IMR-90 (cell line): ENCODE data around the gene LMOD2. TPM values are rescaled to one million over a fixed set of nuclear protein-coding genes. Genes with fewer than 3 reads are reported as not detected.

Source experiments
- ATAC-seq: fragments of 200-7000 bp; cut with Tn5 transposase; 2 replicates; pipeline ENCODE4 v1.9.1; 2020; ENCODE audit warnings: low read depth, mild to moderate bottlenecking, moderate library complexity
- BruUV-seq: library from RNA; stranded (reverse); fragments of 400-500 nt; replicated peaks from 2 replicates; lab custom pipeline; 2021; lab: Mats Ljungman, UMichigan
- CTCF ChIA-PET: fragments of 300-600 bp; formaldehyde crosslinking; extraction: SDS; loops from one replicate; lab custom pipeline; 2021; ENCODE audit warnings: antibody characterized with exemption; lab: Yijun Ruan, JAX
- POLR2A ChIA-PET: fragments of 300-600 bp; sonication (Branson Sonifier 250); formaldehyde crosslinking; loops from one replicate; lab custom pipeline; 2022; ENCODE audit warnings: antibody characterized with exemption; ENCODE audit not compliant: unreplicated experiment; lab: Charles Lee
- DNase-seq: peaks from one replicate; pipeline ENCODE4 v3.0.0; 2013
- H2AFZ ChIP-seq: replicated peaks from 2 replicates; pipeline ENCODE3; 2013; ENCODE audit warnings: low read length, mild to moderate bottlenecking; ENCODE audit not compliant: poor library complexity
- H2AK5ac ChIP-seq: 2 replicates; pipeline ENCODE4 v1.6.1; 2013; ENCODE audit warnings: low read depth, low read length, inconsistent platforms
- H2AK9ac ChIP-seq: replicated peaks from 2 replicates; pipeline ENCODE3; 2013; ENCODE audit warnings: mild to moderate bottlenecking, low read depth, low read length, moderate library complexity; ENCODE audit not compliant: poor library complexity
- H2BK120ac ChIP-seq: 2 replicates; pipeline ENCODE4 v1.6.1; 2013; ENCODE audit warnings: low read depth, low read length, inconsistent platforms
- H2BK15ac ChIP-seq: 3 replicates; pipeline ENCODE4 v1.6.1; 2013; ENCODE audit warnings: low read depth, low read length, inconsistent platforms
- H2BK20ac ChIP-seq: 2 replicates; pipeline ENCODE4 v1.6.1; 2013; ENCODE audit warnings: low read depth, mild to moderate bottlenecking, inconsistent platforms, low read length, moderate library complexity
- H2BK5ac ChIP-seq: 2 replicates; pipeline ENCODE4 v1.6.1; 2013; ENCODE audit warnings: mild to moderate bottlenecking, low read depth, low read length, inconsistent platforms; ENCODE audit not compliant: poor library complexity, severe bottlenecking
- H3K14ac ChIP-seq: replicated peaks from 2 replicates; pipeline ENCODE4 v1.6.1; 2013; ENCODE audit warnings: low read depth, low read length, inconsistent platforms
- H3K18ac ChIP-seq: 2 replicates; pipeline ENCODE4 v1.6.1; 2013; ENCODE audit warnings: low read depth, low read length, control low read depth
- H3K23ac ChIP-seq: 2 replicates; pipeline ENCODE4 v1.6.1; 2013; ENCODE audit warnings: low read depth, low read length, inconsistent platforms
- H3K27ac ChIP-seq: 2 replicates; pipeline ENCODE4 v1.5.1; 2013; ENCODE audit warnings: mild to moderate bottlenecking, control low read depth, low read length; ENCODE audit not compliant: insufficient read depth
- H3K27me3 ChIP-seq: 2 replicates; pipeline ENCODE4 v1.6.1; 2013; ENCODE audit warnings: low read length; ENCODE audit not compliant: control insufficient read depth, insufficient read depth
- H3K36me3 ChIP-seq: 2 replicates; pipeline ENCODE4 v1.6.1; 2013; ENCODE audit warnings: low read length, mixed read lengths; ENCODE audit not compliant: control insufficient read depth, insufficient read depth
- H3K4ac ChIP-seq: 2 replicates; pipeline ENCODE4 v1.6.1; 2013; ENCODE audit warnings: low read depth, low read length, inconsistent platforms
- H3K4me1 ChIP-seq: 2 replicates; pipeline ENCODE4 v1.6.1; 2013; ENCODE audit warnings: low read length, mixed read lengths; ENCODE audit not compliant: control insufficient read depth, insufficient read depth
- H3K4me2 ChIP-seq: 2 replicates; pipeline ENCODE4 v1.6.1; 2013; ENCODE audit warnings: low read depth, mild to moderate bottlenecking, control low read depth, low read length, moderate library complexity
- H3K4me3 ChIP-seq: 2 replicates; pipeline ENCODE4 v1.5.1; 2013; ENCODE audit warnings: low read depth, mild to moderate bottlenecking, control low read depth, low read length, moderate library complexity; ENCODE audit not compliant: insufficient read depth
- H3K56ac ChIP-seq: 2 replicates; pipeline ENCODE4 v1.6.1; 2013; ENCODE audit warnings: low read length, inconsistent platforms; ENCODE audit not compliant: insufficient read depth; ENCODE audit errors: extremely low read depth
- H3K79me1 ChIP-seq, 2 experiments: 2 replicates each; pipeline ENCODE4 v1.6.1; 2013; ENCODE audit warnings: low read length in 2 of 2, inconsistent platforms in 1 of 2, low read depth in 1 of 2
- H3K9ac ChIP-seq: 2 replicates; pipeline ENCODE4 v1.6.1; 2013; ENCODE audit warnings: low read depth, low read length, control low read depth
- H3K9me1 ChIP-seq: 2 replicates; pipeline ENCODE4 v1.6.1; 2013; ENCODE audit warnings: low read length, inconsistent platforms; ENCODE audit not compliant: insufficient read depth
- H3K9me3 ChIP-seq: 2 replicates; pipeline ENCODE4 v1.6.1; 2013; ENCODE audit warnings: low read length; ENCODE audit not compliant: control insufficient read depth, insufficient read depth
- H4K20me1 ChIP-seq: 2 replicates; pipeline ENCODE4 v1.6.1; 2013; ENCODE audit warnings: low read length, inconsistent platforms; ENCODE audit not compliant: insufficient read depth
- H4K5ac ChIP-seq: 2 replicates; pipeline ENCODE4 v1.6.1; 2013; ENCODE audit warnings: mild to moderate bottlenecking, low read depth, low read length, control low read depth
- H4K8ac ChIP-seq, 2 experiments: 2 replicates each; pipeline ENCODE4 v1.6.1; 2013; ENCODE audit warnings: low read depth in 2 of 2, low read length in 2 of 2, control low read depth in 1 of 2, inconsistent platforms in 1 of 2
- H4K91ac ChIP-seq: 2 replicates; pipeline ENCODE4 v1.6.1; 2013; ENCODE audit warnings: low read depth, low read length, inconsistent platforms; ENCODE audit not compliant: insufficient read depth
- BHLHE40 ChIP-seq: fragments of 150-350 bp; IDR thresholded peaks from 2 replicates; pipeline ENCODE4 v1.6.1; 2016; ENCODE audit warnings: mild to moderate bottlenecking, low read depth, low read length
- FOS ChIP-seq: fragments of 150-350 bp; IDR thresholded peaks from 2 replicates; pipeline ENCODE4 v1.6.1; 2016; ENCODE audit warnings: low read depth, low read length
- MAZ ChIP-seq: IDR thresholded peaks from 2 replicates; pipeline ENCODE4 v1.6.1; 2012; ENCODE audit warnings: low read depth, mild to moderate bottlenecking, low read length, improper control_type of control experiment, moderate library complexity, borderline replicate concordance
- MXI1 ChIP-seq: IDR thresholded peaks from 2 replicates; pipeline ENCODE4 v1.6.1; 2012; ENCODE audit warnings: low read depth, mild to moderate bottlenecking, low read length, moderate library complexity, borderline replicate concordance
- RAD21 ChIP-seq: IDR thresholded peaks from 2 replicates; pipeline ENCODE4 v1.6.1; 2012; ENCODE audit warnings: low read length, improper control_type of control experiment
- RCOR1 ChIP-seq: IDR thresholded peaks from 2 replicates; pipeline ENCODE4 v1.6.1; 2012; ENCODE audit warnings: mild to moderate bottlenecking, low read length, improper control_type of control experiment; ENCODE audit not compliant: insufficient replicate concordance
- RFX5 ChIP-seq: IDR thresholded peaks from 2 replicates; pipeline ENCODE4 v1.8.0; 2012; ENCODE audit warnings: low read depth, mild to moderate bottlenecking, low read length, moderate library complexity
- WGBS, 2 experiments: methylation state at CpG; one replicate each; pipeline versions ENCODE4 v1.1.5 to v1.1.7; 2013; ENCODE audit warnings: missing lambda C conversion rate in 2 of 2; ENCODE audit not compliant: insufficient read length in 1 of 2; ENCODE audit errors: extremely low coverage in 2 of 2; 5-methylcytosine and 5-hydroxymethylcytosine counted together
- dilution Hi-C: fragments of 300-500 bp; cut with HindIII; formaldehyde crosslinking; loops from one replicate; pipeline ENCODE4 v1.14.3; 2018; ENCODE audit warnings: low sequenced_read_pairs; ENCODE audit not compliant: unreplicated experiment
- in situ Hi-C: fragments of 300-500 bp; cut with MboI; formaldehyde crosslinking; loops from 3 replicates; pipeline ENCODE4 v1.14.3; 2019; ENCODE audit warnings: low sequenced_read_pairs, inconsistent platforms, mixed read lengths
- intact Hi-C: fragments of 100-400 bp; cut with micrococcal nuclease; formaldehyde crosslinking; loops from 2 replicates; pipeline ENCODE4 v1.10.0; 2022
- polyA plus RNA-seq, 3 experiments: library from polyadenylated mRNA; depleted of rRNA; stranded (reverse); fragments of >200 nt; gene quantifications; 2 replicates each; pipeline ENCODE4 v1.2.3, GENCODE V29; 2012; ENCODE audit warnings: low replicate concordance in 1 of 3
- total RNA-seq: library from RNA; depleted of rRNA; stranded (reverse); fragments of >200 nt; gene quantifications from 2 replicates; pipeline ENCODE4 v1.2.3, GENCODE V29; 2012
- TF ChIP-seq, protein P1 (sequence below): conservative IDR thresholded peaks from 2 replicates; pipeline ENCODE4 v1.5.1; 2012; ENCODE audit warnings: mild to moderate bottlenecking, low read depth, low read length, improper control_type of control experiment
- TF ChIP-seq, protein P2 (sequence below): fragments of 150-350 bp; IDR thresholded peaks from 2 replicates; pipeline ENCODE4 v1.6.1; 2016; ENCODE audit warnings: low read depth, mild to moderate bottlenecking, low read length, moderate library complexity, borderline replicate concordance

The LMOD2 gene
- total and polyA plus RNA-seq, 2 of the 4 experiments (the other 2 are of a cell fraction), result not detected

DNA sequence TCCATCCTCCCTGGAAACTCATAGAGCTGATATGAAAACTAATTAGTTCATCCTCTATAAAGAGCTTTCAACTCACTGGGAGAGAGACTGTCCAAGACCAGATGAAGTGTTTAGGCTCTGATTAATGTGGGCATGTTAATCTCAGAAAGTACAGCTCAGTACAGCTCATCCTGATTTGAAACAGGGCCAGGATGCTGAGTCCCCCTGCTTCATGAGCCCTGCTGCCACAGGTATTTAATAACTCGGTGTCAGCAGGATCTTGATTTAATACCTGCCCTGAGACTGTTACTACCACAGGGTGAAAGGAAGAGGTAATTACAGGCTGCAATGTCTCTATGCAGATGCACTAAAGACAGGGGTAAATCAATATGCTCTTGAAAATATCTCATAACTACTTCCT, 10.8 kb downstream of the LMOD2 start:
- in situ Hi-C loops (no loop called here), dilution Hi-C loops (no loop called here), intact Hi-C loops (no loop called here)
- Histone ChIP-seq H2BK20ac (no peak overlapping the region), H3K27me3 (no peaks in the 10 kb centered on the region; the same call in 1 of the 2 replicates), H4K5ac (no peak overlapping the region), H3K14ac (no peak overlapping the region), H2BK120ac (no peak overlapping the region), H2BK5ac (no peak overlapping the region), H2BK15ac (no peak overlapping the region), H3K4me1 (no peaks in the 10 kb centered on the region), H4K91ac (no peak overlapping the region), H3K9ac (no peak overlapping the region), H3K23ac (no peak overlapping the region), H3K4ac (no peak overlapping the region), H2AK5ac (no peak overlapping the region), H4K20me1 (no peaks in the 10 kb centered on the region), H3K27ac (no peak overlapping the region), H4K8ac (no peak overlapping the region), H3K56ac (no peak overlapping the region), H3K9me3 (no peaks in the 10 kb centered on the region), H2AK9ac (no peak overlapping the region), H3K4me2 (no peak overlapping the region), H3K4me3 (no peak overlapping the region), H3K36me3 (no peaks in the 10 kb centered on the region), H3K79me1 (no peaks in the 10 kb centered on the region), H3K9me1 (no peaks in the 10 kb centered on the region), H2AFZ (no peak overlapping the region), H3K18ac (no peak overlapping the region)
- ATAC-seq (no peak), DNase-seq (no peak)
- POLR2A ChIA-PET, result no interaction called here
- BruUV-seq, result no TSS peak
- CTCF ChIA-PET, result interaction anchor here (0.8 kb wide), 1 partner anchor 16 kb away, joined by 3 read pairs; no protein-coding TSS in a partner anchor
- WGBS, 2 experiments, result no CpG with 5 or more reads among the region's 1 CpG
- TF ChIP-seq RCOR1 (no peak), RFX5 (no peak), FOS (no peak), RAD21 (no peak), BHLHE40 (no peak), MAZ (no peak), MXI1 (no peak)
- TF ChIP-seq, protein P1, sequence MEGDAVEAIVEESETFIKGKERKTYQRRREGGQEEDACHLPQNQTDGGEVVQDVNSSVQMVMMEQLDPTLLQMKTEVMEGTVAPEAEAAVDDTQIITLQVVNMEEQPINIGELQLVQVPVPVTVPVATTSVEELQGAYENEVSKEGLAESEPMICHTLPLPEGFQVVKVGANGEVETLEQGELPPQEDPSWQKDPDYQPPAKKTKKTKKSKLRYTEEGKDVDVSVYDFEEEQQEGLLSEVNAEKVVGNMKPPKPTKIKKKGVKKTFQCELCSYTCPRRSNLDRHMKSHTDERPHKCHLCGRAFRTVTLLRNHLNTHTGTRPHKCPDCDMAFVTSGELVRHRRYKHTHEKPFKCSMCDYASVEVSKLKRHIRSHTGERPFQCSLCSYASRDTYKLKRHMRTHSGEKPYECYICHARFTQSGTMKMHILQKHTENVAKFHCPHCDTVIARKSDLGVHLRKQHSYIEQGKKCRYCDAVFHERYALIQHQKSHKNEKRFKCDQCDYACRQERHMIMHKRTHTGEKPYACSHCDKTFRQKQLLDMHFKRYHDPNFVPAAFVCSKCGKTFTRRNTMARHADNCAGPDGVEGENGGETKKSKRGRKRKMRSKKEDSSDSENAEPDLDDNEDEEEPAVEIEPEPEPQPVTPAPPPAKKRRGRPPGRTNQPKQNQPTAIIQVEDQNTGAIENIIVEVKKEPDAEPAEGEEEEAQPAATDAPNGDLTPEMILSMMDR, result no peak
- TF ChIP-seq, protein P2, sequence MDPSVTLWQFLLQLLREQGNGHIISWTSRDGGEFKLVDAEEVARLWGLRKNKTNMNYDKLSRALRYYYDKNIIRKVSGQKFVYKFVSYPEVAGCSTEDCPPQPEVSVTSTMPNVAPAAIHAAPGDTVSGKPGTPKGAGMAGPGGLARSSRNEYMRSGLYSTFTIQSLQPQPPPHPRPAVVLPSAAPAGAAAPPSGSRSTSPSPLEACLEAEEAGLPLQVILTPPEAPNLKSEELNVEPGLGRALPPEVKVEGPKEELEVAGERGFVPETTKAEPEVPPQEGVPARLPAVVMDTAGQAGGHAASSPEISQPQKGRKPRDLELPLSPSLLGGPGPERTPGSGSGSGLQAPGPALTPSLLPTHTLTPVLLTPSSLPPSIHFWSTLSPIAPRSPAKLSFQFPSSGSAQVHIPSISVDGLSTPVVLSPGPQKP, result no peak
